Lower lobe of right lung (tissue), 2 donors: ENCODE data around the gene MARK4. TPM values are rescaled to one million over a fixed set of nuclear protein-coding genes. Genes with fewer than 3 reads are reported as not detected.

ENCODE experiments used
- ATAC-seq, 2 donors: fragments of 200-7000 bp; cut with Tn5 transposase; one replicate each; pipeline ENCODE4 v1.9.1; 2020 to 2022; ENCODE audit warnings: mild to moderate bottlenecking in 2 of 2, moderate library complexity in 2 of 2
- DNase-seq: peaks from one replicate; pipeline ENCODE4 v3.0.0-alpha.2; 2020
- H3K27ac ChIP-seq: fragments of 200-600 bp; one replicate; pipeline ENCODE4 v1.8.0; 2022
- H3K27me3 ChIP-seq: fragments of 200-600 bp; one replicate; pipeline ENCODE4 v1.8.0; 2022; ENCODE audit warnings: low read depth
- H3K36me3 ChIP-seq: fragments of 200-600 bp; one replicate; pipeline ENCODE4 v1.8.0; 2022; ENCODE audit warnings: mild to moderate bottlenecking
- H3K4me1 ChIP-seq: fragments of 200-600 bp; one replicate; pipeline ENCODE4 v1.8.0; 2022
- H3K4me3 ChIP-seq: fragments of 200-600 bp; one replicate; pipeline ENCODE4 v1.8.0; 2022; ENCODE audit warnings: mild to moderate bottlenecking
- H3K9me3 ChIP-seq: fragments of 200-600 bp; one replicate; pipeline ENCODE4 v1.8.0; 2022
- CTCF ChIP-seq: fragments of 200-600 bp; IDR thresholded peaks from one replicate; pipeline ENCODE4 v1.8.0; 2022; ENCODE audit warnings: antibody characterized with exemption, mild to moderate bottlenecking
- intact Hi-C: fragments of 100-400 bp; cut with DNase I; formaldehyde crosslinking; loops from one replicate; pipeline ENCODE4 v1.11.0; 2022
- total RNA-seq: library from RNA; stranded (reverse); fragmentation: NEBNext Ultra II Directional; extraction: Animal tissue kit (Norgen Biotek cat#: 25700); gene quantifications from one replicate; pipeline ENCODE4 v1.2.1, GENCODE V29; 2021
- donor health status: DM: no; HTN: yes; CAD: no; lungs with severe emphysema.

Gene MARK4
- total RNA-seq, 1 donor from 2014 or later, result 32.5 TPM

- Histone ChIP-seq H3K27me3 (no peaks in the 10 kb centered on the region), H3K27ac (no peak overlapping the region), H3K4me1 (peaks cover 21% of the 10 kb centered on the region), H3K9me3 (no peaks in the 10 kb centered on the region), H3K36me3 (no peaks in the 10 kb centered on the region), H3K4me3 (no peak overlapping the region)
- ATAC-seq, result no peak
- no peak for TF ChIP-seq CTCF
- DNase-seq, result no peak
- intact Hi-C loops, result no loop called here
These were observed 5.8 kb downstream of the MARK4 start for GRCh38 chr19:45256836-45257235.

GRCh38 chr19:45258862-45259261 lies 7.8 kb downstream of the MARK4 start:
- intact Hi-C loops, result no loop called here
- no peak overlapping the region for H3K4me3 ChIP-seq
- no peak overlapping the region for H3K27ac ChIP-seq
- ATAC-seq, result no peak
- H3K27me3 ChIP-seq, result no peaks in the 10 kb centered on the region
- TF ChIP-seq CTCF, result no peak
- H3K4me1 ChIP-seq, result peaks cover 3% of the 10 kb centered on the region
- no peak for DNase-seq
- no peaks in the 10 kb centered on the region for H3K9me3 ChIP-seq
- H3K36me3 ChIP-seq, result peaks cover 8% of the 10 kb centered on the region

- TF ChIP-seq CTCF, result no peak
- no peaks in the 10 kb centered on the region for H3K27me3 ChIP-seq
- ATAC-seq (no peak), DNase-seq (no peak)
- H3K27ac ChIP-seq, result no peak overlapping the region
- H3K4me1 ChIP-seq, result no peaks in the 10 kb centered on the region
- peaks cover 16% of the 10 kb centered on the region for H3K36me3 ChIP-seq
- intact Hi-C loops, result no loop called here
- no peak overlapping the region for H3K4me3 ChIP-seq
- no peaks in the 10 kb centered on the region for H3K9me3 ChIP-seq
These were observed 11.5 kb downstream of the MARK4 start for GRCh38 chr19:45262570-45262969.

- intact Hi-C loops, result no loop called here
- ATAC-seq, result no peak
- no peak for TF ChIP-seq CTCF
- no peak for DNase-seq
- H3K27ac ChIP-seq, result no peak overlapping the region
- H3K36me3 ChIP-seq, result peaks cover 16% of the 10 kb centered on the region
- no peaks in the 10 kb centered on the region for H3K4me1 ChIP-seq
- no peaks in the 10 kb centered on the region for H3K9me3 ChIP-seq
- H3K4me3 ChIP-seq, result no peak overlapping the region
- H3K27me3 ChIP-seq, result no peaks in the 10 kb centered on the region
These were observed 11.9 kb downstream of the MARK4 start for GRCh38 chr19:45263013-45263412.

- intact Hi-C loops, result no loop called here
- no peak for DNase-seq
- H3K27me3 ChIP-seq, result no peaks in the 10 kb centered on the region
These were observed 13.8 kb downstream of the MARK4 start for GRCh38 chr19:45264781-45265317.

More at GRCh38 chr19:45264781-45265317, 13.8 kb downstream of the MARK4 start:
- ATAC-seq, result peak; percentile 9 to 12
- Histone ChIP-seq H3K4me3 (no peak overlapping the region), H3K4me1 (no peaks in the 10 kb centered on the region), H3K27ac (no peak overlapping the region), H3K9me3 (no peaks in the 10 kb centered on the region), H3K36me3 (peaks cover 25% of the 10 kb centered on the region)
- TF ChIP-seq CTCF, result no peak
